ENCODE measurements around the gene ETV5. TPM values are rescaled to one million over a fixed set of nuclear protein-coding genes. Genes with fewer than 3 reads are reported as not detected.

The ETV5 gene
- total and polyA plus RNA-seq, 2 of the 4 experiments (the other 2 are of a cell fraction) = 15.7 to 20.1 TPM

DNA sequence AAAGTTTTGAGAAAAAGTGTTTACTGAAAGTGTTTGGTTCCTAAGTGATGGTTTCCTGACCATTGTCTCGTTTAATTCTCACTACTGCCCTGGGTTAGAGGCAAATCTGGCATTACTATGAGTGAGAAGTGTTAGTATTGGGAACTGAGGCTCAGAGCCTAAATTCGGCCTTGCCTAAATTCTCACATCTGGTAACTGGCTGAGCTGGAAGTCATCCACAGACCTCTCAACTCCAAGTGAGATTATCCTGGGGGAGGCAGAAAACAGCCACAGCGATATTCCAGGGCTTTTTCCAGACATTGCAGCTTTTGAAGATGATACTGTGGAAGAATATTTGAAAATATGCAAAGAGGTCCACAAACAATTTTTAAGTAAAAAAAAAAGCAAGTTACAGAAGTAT is 86.0 kb downstream of the ETV5 start:
- H2BK120ac ChIP-seq (ENCODE audit: low read depth, low read length) = peak overlapping the region; percentile 62; the same call in 1 of the 2 replicates
- BruUV-seq (replicated peaks) = no TSS peak
- no CpG with 5 or more reads among the region's 3 CpGs for WGBS, 2 experiments (ENCODE audit: extremely low coverage in 2 of 2, insufficient read length in 1 of 2)
- H3K9ac ChIP-seq (ENCODE audit: low read depth, low read length) = no peak overlapping the region
- no peak overlapping the region; the same call in 1 of the 2 replicates for H3K14ac ChIP-seq (replicated peaks; ENCODE audit: low read depth, low read length)
- no peak overlapping the region for H4K8ac ChIP-seq (ENCODE audit: low read depth in 2 of 2, low read length in 2 of 2)
- no peak overlapping the region for H3K4ac ChIP-seq (ENCODE audit: low read depth, low read length)
- no peak overlapping the region for H2BK5ac ChIP-seq (ENCODE audit: low read depth, low read length, poor library complexity, severe bottlenecking)
- no peak overlapping the region for H3K4me3 ChIP-seq (ENCODE audit: insufficient read depth, low read depth, low read length)
- POLR2A ChIA-PET (ENCODE audit: unreplicated experiment) = no interaction called here
- no peak overlapping the region for H2AFZ ChIP-seq (replicated peaks; ENCODE audit: low read length, poor library complexity)
- H3K23ac ChIP-seq (ENCODE audit: low read depth, low read length) = no peak overlapping the region
- in situ Hi-C loops (cut with MboI; ENCODE audit: low sequenced_read_pairs) = no loop called here
- H3K79me1 ChIP-seq (ENCODE audit: low read depth in 1 of 2, low read length in 2 of 2) = no peaks in the 10 kb centered on the region
- H2BK15ac ChIP-seq (ENCODE audit: low read depth, low read length) = 0 out of 3 replicates have a peak overlapping the region, but pooled peaks have one; percentile 1
- H3K27ac ChIP-seq (ENCODE audit: insufficient read depth, low read length) = no peak overlapping the region
- no peak overlapping the region for H3K56ac ChIP-seq (ENCODE audit: extremely low read depth, insufficient read depth, low read length)
- peak overlapping the region; percentile 83 for H2BK20ac ChIP-seq (ENCODE audit: low read depth, low read length)
- DNase-seq = no peak
- H4K91ac ChIP-seq (ENCODE audit: insufficient read depth, low read depth, low read length) = no peak overlapping the region
- H4K5ac ChIP-seq (ENCODE audit: low read depth, low read length) = no peak overlapping the region
- H3K9me3 ChIP-seq (ENCODE audit: control insufficient read depth, insufficient read depth, low read length) = no peaks in the 10 kb centered on the region
- ATAC-seq (ENCODE audit: low read depth) = no peak
- H2AK5ac ChIP-seq (ENCODE audit: low read depth, low read length) = peak overlapping the region; percentile 62; the same call in 1 of the 2 replicates
- H2AK9ac ChIP-seq (replicated peaks; ENCODE audit: low read depth, low read length, poor library complexity) = no peak overlapping the region
- peaks cover 4% of the 10 kb centered on the region; the same call in 1 of the 2 replicates for H3K4me1 ChIP-seq (ENCODE audit: control insufficient read depth, insufficient read depth, low read length)
- no peaks in the 10 kb centered on the region for H3K36me3 ChIP-seq (ENCODE audit: control insufficient read depth, insufficient read depth, low read length)
- intact Hi-C loops (cut with micrococcal nuclease) = no loop called here
- H3K18ac ChIP-seq (ENCODE audit: low read depth, low read length) = no peak overlapping the region
- H3K4me2 ChIP-seq (ENCODE audit: low read depth, low read length) = no peak overlapping the region
- H4K20me1 ChIP-seq (ENCODE audit: insufficient read depth, low read length) = no peaks in the 10 kb centered on the region
- CTCF ChIA-PET = no interaction called here
- H3K27me3 ChIP-seq (ENCODE audit: control insufficient read depth, insufficient read depth, low read length) = no peaks in the 10 kb centered on the region
- H3K9me1 ChIP-seq (ENCODE audit: insufficient read depth, low read length) = no peaks in the 10 kb centered on the region; the same call in 1 of the 2 replicates
- TF ChIP-seq POLR2A (IDR thresholded peaks at IDR 0.05; ENCODE audit: low read depth, low read length) (no peak), CEBPB (IDR thresholded peaks at IDR 0.05; ENCODE audit: low read depth, low read length) (no peak), RAD21 (IDR thresholded peaks at IDR 0.05; ENCODE audit: low read length) (no peak), MAFK (IDR thresholded peaks at IDR 0.05; ENCODE audit: low read depth, low read length) (no peak), FOS (IDR thresholded peaks at IDR 0.05; ENCODE audit: low read depth, low read length) (no peak), CHD1 (IDR thresholded peaks at IDR 0.05; ENCODE audit: low read depth, low read length) (no peak), SMC3 (IDR thresholded peaks at IDR 0.05; ENCODE audit: low read depth, low read length) (no peak), MAZ (IDR thresholded peaks at IDR 0.05; ENCODE audit: borderline replicate concordance, low read depth, low read length) (no peak), NFE2L2 (IDR thresholded peaks at IDR 0.05; ENCODE audit: low read depth, low read length) (no peak), MXI1 (IDR thresholded peaks at IDR 0.05; ENCODE audit: borderline replicate concordance, low read depth, low read length) (no peak), RCOR1 (IDR thresholded peaks at IDR 0.05; ENCODE audit: insufficient replicate concordance, low read length) (no peak), RFX5 (IDR thresholded peaks at IDR 0.05; ENCODE audit: low read depth, low read length) (no peak), BHLHE40 (IDR thresholded peaks at IDR 0.05; ENCODE audit: low read depth, low read length) (no peak)
- TF ChIP-seq, protein P1, sequence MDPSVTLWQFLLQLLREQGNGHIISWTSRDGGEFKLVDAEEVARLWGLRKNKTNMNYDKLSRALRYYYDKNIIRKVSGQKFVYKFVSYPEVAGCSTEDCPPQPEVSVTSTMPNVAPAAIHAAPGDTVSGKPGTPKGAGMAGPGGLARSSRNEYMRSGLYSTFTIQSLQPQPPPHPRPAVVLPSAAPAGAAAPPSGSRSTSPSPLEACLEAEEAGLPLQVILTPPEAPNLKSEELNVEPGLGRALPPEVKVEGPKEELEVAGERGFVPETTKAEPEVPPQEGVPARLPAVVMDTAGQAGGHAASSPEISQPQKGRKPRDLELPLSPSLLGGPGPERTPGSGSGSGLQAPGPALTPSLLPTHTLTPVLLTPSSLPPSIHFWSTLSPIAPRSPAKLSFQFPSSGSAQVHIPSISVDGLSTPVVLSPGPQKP (IDR thresholded peaks at IDR 0.05; ENCODE audit: borderline replicate concordance, low read depth, low read length) = no peak
- TF ChIP-seq, protein P2, sequence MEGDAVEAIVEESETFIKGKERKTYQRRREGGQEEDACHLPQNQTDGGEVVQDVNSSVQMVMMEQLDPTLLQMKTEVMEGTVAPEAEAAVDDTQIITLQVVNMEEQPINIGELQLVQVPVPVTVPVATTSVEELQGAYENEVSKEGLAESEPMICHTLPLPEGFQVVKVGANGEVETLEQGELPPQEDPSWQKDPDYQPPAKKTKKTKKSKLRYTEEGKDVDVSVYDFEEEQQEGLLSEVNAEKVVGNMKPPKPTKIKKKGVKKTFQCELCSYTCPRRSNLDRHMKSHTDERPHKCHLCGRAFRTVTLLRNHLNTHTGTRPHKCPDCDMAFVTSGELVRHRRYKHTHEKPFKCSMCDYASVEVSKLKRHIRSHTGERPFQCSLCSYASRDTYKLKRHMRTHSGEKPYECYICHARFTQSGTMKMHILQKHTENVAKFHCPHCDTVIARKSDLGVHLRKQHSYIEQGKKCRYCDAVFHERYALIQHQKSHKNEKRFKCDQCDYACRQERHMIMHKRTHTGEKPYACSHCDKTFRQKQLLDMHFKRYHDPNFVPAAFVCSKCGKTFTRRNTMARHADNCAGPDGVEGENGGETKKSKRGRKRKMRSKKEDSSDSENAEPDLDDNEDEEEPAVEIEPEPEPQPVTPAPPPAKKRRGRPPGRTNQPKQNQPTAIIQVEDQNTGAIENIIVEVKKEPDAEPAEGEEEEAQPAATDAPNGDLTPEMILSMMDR (conservative IDR thresholded peaks at IDR 0.05; ENCODE audit: low read depth, low read length) = no peak
- TF ChIP-seq, protein P3, sequence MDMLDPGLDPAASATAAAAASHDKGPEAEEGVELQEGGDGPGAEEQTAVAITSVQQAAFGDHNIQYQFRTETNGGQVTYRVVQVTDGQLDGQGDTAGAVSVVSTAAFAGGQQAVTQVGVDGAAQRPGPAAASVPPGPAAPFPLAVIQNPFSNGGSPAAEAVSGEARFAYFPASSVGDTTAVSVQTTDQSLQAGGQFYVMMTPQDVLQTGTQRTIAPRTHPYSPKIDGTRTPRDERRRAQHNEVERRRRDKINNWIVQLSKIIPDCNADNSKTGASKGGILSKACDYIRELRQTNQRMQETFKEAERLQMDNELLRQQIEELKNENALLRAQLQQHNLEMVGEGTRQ (IDR thresholded peaks at IDR 0.05; ENCODE audit: low read depth, low read length) = no peak
- dilution Hi-C loops (cut with HindIII; ENCODE audit: low sequenced_read_pairs, unreplicated experiment) = no loop called here

Measured in IMR-90 (cell line).